Smooth muscle cell (in vitro differentiated cells): ENCODE measurements around the gene DNAJC1. TPM values are rescaled to one million over a fixed set of nuclear protein-coding genes. Genes with fewer than 3 reads are reported as not detected.

ENCODE experiments used
- DNase-seq: peaks from one replicate; lab custom pipeline; 2025; ENCODE audit not compliant: unreplicated experiment; lab: John Stamatoyannopoulos, UW
- H2AFZ ChIP-seq: fragments of 200-600 bp; sonication (generic); 2 replicates; pipeline ENCODE4 v1.6.0; 2016; ENCODE audit warnings: antibody characterized with exemption, low read depth, mild to moderate bottlenecking
- H3F3A ChIP-seq: fragments of 200-600 bp; sonication (generic); 2 replicates; pipeline ENCODE4 v1.6.0; 2017; ENCODE audit warnings: antibody characterized with exemption, low read depth
- H3K27ac ChIP-seq: fragments of 200-600 bp; sonication (generic); 2 replicates; pipeline ENCODE4 v1.5.1; 2016; ENCODE audit warnings: low read depth, mild to moderate bottlenecking
- H3K27me3 ChIP-seq: fragments of 200-600 bp; sonication (generic); 2 replicates; pipeline ENCODE4 v1.6.1; 2016; ENCODE audit warnings: low read depth, mild to moderate bottlenecking
- H3K36me3 ChIP-seq: fragments of 200-600 bp; sonication (generic); 2 replicates; pipeline ENCODE4 v1.5.1; 2016; ENCODE audit warnings: low read depth
- H3K4me1 ChIP-seq: fragments of 200-600 bp; sonication (generic); 2 replicates; pipeline ENCODE4 v1.5.1; 2016; ENCODE audit warnings: low read depth
- H3K4me2 ChIP-seq: fragments of 200-600 bp; sonication (generic); 2 replicates; pipeline ENCODE4 v1.6.0; 2016; ENCODE audit warnings: mild to moderate bottlenecking
- H3K4me3 ChIP-seq: fragments of 200-600 bp; sonication (generic); 2 replicates; pipeline ENCODE4 v1.5.1; 2016; ENCODE audit warnings: mild to moderate bottlenecking
- H3K79me2 ChIP-seq: fragments of 200-600 bp; sonication (generic); 2 replicates; pipeline ENCODE4 v1.6.0; 2016; ENCODE audit warnings: low read depth, mild to moderate bottlenecking
- H3K9ac ChIP-seq: fragments of 200-600 bp; sonication (generic); 2 replicates; pipeline ENCODE4 v1.6.0; 2016; ENCODE audit warnings: low read depth
- H3K9me3 ChIP-seq: fragments of 200-600 bp; sonication (generic); replicated peaks from 2 replicates; pipeline ENCODE4 v1.5.1; 2016; ENCODE audit warnings: low read depth
- H4K20me1 ChIP-seq: fragments of 200-600 bp; sonication (generic); 2 replicates; pipeline ENCODE4 v1.6.0; 2016; ENCODE audit warnings: low read depth
- CTCF ChIP-seq: fragments of 200-600 bp; sonication (generic); IDR thresholded peaks from 2 replicates; pipeline ENCODE4 v1.5.1; 2017; ENCODE audit warnings: borderline replicate concordance, mild to moderate bottlenecking, antibody characterized with exemption; ENCODE audit not compliant: insufficient read depth, poor library complexity, severe bottlenecking
- WGBS: methylation state at CpG from one replicate; pipeline ENCODE4 v1.1.7; 2016; ENCODE audit warnings: low lambda C conversion rate; 5-methylcytosine and 5-hydroxymethylcytosine counted together
- polyA plus RNA-seq: library from polyadenylated mRNA; unstranded; fragments of >200 nt; fragmentation: Nextera tagmentation; extraction: Ambion mirVana; gene quantifications from 2 replicates; pipeline ENCODE4 v1.2.1, GENCODE V29; 2016
- total RNA-seq: library from RNA; depleted of rRNA; stranded (reverse); fragments of >200 nt; gene quantifications from 2 replicates; pipeline ENCODE4 v1.2.3, GENCODE V29; 2014

The DNAJC1 gene
- total and polyA plus RNA-seq, 2 experiments from 2014 or later = 67.0 to 88.5 TPM

GRCh38 chr10:21954690-21955089 lies 48.8 kb downstream of the DNAJC1 start:
- no peak overlapping the region for H3K4me2 ChIP-seq
- H3K4me3 ChIP-seq = no peak overlapping the region
- H3K4me1 ChIP-seq = peaks cover 13% of the 10 kb centered on the region
- TF ChIP-seq CTCF = no peak
- peaks cover 92% of the 10 kb centered on the region for H4K20me1 ChIP-seq
- no peaks in the 10 kb centered on the region for H3K27me3 ChIP-seq
- no peak for DNase-seq
- H3K9me3 ChIP-seq = no peaks in the 10 kb centered on the region
- no peaks in the 10 kb centered on the region for H3K36me3 ChIP-seq
- H3K9ac ChIP-seq = no peak overlapping the region
- no peak overlapping the region for H3K27ac ChIP-seq
- peaks cover 57% of the 10 kb centered on the region for H3K79me2 ChIP-seq
- H2AFZ ChIP-seq = no peak overlapping the region
- peaks cover 4% of the 10 kb centered on the region for H3F3A ChIP-seq
- WGBS = 82% methylated on average over 1 of the region's 1 CpG

DNA sequence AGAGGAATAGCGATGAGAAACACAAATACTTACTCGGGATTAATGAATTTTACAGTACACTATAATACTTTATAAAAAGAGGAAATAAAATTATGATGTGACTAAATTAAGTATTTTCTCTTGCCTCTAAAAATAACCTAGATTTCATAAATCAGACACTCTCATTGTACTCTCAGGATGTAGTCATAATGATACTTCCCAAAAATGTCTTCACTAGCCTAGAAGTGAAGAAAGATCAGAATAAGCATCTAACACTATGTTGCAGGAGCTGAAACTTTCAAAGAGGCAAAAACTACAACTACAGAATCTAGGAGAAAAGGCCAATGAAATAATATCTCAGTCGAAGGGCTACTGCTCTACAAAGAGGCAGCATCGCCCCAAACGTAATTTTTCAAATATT lies 49.4 kb downstream of the DNAJC1 start:
- Histone ChIP-seq H3K27me3 (no peaks in the 10 kb centered on the region), H3F3A (peaks cover 4% of the 10 kb centered on the region), H3K79me2 (peaks cover 52% of the 10 kb centered on the region), H3K4me2 (no peak overlapping the region), H4K20me1 (peaks cover 90% of the 10 kb centered on the region), H3K36me3 (no peaks in the 10 kb centered on the region), H3K9ac (no peak overlapping the region), H3K4me1 (peaks cover 13% of the 10 kb centered on the region), H3K4me3 (no peak overlapping the region), H3K27ac (peak overlapping the region; percentile 11), H3K9me3 (no peaks in the 10 kb centered on the region), H2AFZ (no peak overlapping the region)
- no peak for TF ChIP-seq CTCF
- DNase-seq = no peak
- 74% methylated on average over 5 of the region's 5 CpGs for WGBS

DNA sequence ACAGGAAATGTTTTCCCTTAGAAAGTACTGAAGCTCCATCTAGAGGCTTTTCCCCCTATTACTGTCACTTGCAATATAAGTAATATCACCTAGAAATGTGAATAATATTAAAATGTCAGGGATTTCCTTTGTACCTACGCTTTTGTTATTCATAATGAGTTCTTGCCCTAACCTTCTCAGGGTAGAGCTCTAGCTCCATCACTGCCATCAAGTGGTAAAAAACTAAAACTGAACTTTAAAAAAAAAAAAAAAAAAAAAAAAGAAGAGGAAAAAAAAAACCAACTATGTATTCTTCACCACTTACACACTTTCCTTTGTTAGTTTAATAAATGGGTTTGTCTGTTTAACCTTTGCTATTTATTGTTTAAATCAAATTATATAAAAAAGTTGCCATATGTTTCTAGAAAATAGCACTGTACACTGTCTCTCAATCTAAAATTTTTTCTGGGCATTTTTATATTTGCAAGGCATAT lies 49.9 kb downstream of the DNAJC1 start:
- 0% methylated on average over 1 of the region's 1 CpG for WGBS
- Histone ChIP-seq H3K27ac (peak overlapping the region; percentile 11), H3K9me3 (no peaks in the 10 kb centered on the region), H2AFZ (no peak overlapping the region), H3K4me2 (no peak overlapping the region), H3K9ac (no peak overlapping the region), H3K36me3 (no peaks in the 10 kb centered on the region), H3K27me3 (no peaks in the 10 kb centered on the region), H3K4me1 (peaks cover 13% of the 10 kb centered on the region), H4K20me1 (peaks cover 89% of the 10 kb centered on the region), H3K79me2 (peaks cover 47% of the 10 kb centered on the region), H3F3A (peaks cover 4% of the 10 kb centered on the region), H3K4me3 (no peak overlapping the region)
- peak; percentile 43 for TF ChIP-seq CTCF
- DNase-seq = no peak

DNA sequence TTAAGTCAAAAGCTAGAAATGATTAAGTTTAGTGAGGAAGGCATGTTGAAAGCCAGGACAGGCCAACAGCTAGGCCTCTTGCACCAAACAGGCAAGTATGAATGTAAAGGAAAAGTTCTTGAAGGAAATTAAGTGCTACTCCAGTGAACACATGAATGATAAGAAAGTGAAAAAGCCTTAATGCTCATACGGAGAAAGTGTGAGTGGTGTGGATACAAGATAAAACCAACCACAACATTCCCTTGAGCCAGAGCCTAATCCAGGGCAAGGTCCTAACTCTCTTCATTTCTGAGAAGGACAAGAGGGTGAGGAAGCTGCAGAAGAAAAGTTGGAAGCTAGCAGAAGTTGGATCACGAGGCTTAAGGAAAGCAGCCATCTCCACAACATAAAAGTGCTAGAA lies 53.0 kb downstream of the DNAJC1 start:
- Histone ChIP-seq H3K79me2 (peaks cover 46% of the 10 kb centered on the region), H3K36me3 (no peaks in the 10 kb centered on the region), H4K20me1 (peaks cover 84% of the 10 kb centered on the region), H3K27me3 (no peaks in the 10 kb centered on the region), H3K4me2 (peak overlapping the region; percentile 14), H3K27ac (no peak overlapping the region), H3K9ac (no peak overlapping the region), H3K4me1 (peaks cover 13% of the 10 kb centered on the region), H3K9me3 (no peaks in the 10 kb centered on the region), H2AFZ (no peak overlapping the region), H3F3A (peaks cover 4% of the 10 kb centered on the region), H3K4me3 (no peak overlapping the region)
- WGBS = 33% methylated on average over 2 of the region's 2 CpGs
- no peak for TF ChIP-seq CTCF
- DNase-seq = no peak
